Measurements from ENCODE around the gene KRT34. TPM values are rescaled to one million over a fixed set of nuclear protein-coding genes. Genes with fewer than 3 reads are reported as not detected.

KRT34 gene
- polyA plus RNA-seq, 1 donor from 2014 or later: not detected

GRCh38 chr17:41332239-41332638, 49.9 kb downstream of the KRT34 start:
- H3K9me3 ChIP-seq (ENCODE audit: low read length): no peaks in the 10 kb centered on the region
- H3K27ac ChIP-seq (ENCODE audit: low read length): no peak overlapping the region
- H3K9ac ChIP-seq (ENCODE audit: low read length): no peak overlapping the region
- H4K20me1 ChIP-seq (ENCODE audit: insufficient read depth): no peaks in the 10 kb centered on the region
- no peaks in the 10 kb centered on the region for H3K36me3 ChIP-seq (ENCODE audit: insufficient read depth, low read length)
- H3K4me2 ChIP-seq (ENCODE audit: low read length): no peak overlapping the region
- no peak overlapping the region for H2AFZ ChIP-seq (ENCODE audit: low read depth, low read length)
- H3K27me3 ChIP-seq (ENCODE audit: insufficient read depth, low read depth, low read length): no peaks in the 10 kb centered on the region
- H3K79me2 ChIP-seq (replicated peaks; ENCODE audit: insufficient read depth, low read length): no peaks in the 10 kb centered on the region
- TF ChIP-seq REST (IDR thresholded peaks at IDR 0.05; ENCODE audit: borderline replicate concordance) (no peak), EP300 (conservative IDR thresholded peaks at IDR 0.05; ENCODE audit: poor library complexity, severe bottlenecking) (no peak), POLR2AphosphoS5 (IDR thresholded peaks at IDR 0.05) (no peak), CTCF (IDR thresholded peaks at IDR 0.05; ENCODE audit: poor library complexity, severe bottlenecking) (no peak), TAF1 (IDR thresholded peaks at IDR 0.05; ENCODE audit: low read depth) (no peak), SMC3 (conservative IDR thresholded peaks at IDR 0.05; ENCODE audit: poor library complexity) (no peak), MXI1 (conservative IDR thresholded peaks at IDR 0.05; ENCODE audit: poor library complexity, severe bottlenecking) (no peak), RAD21 (conservative IDR thresholded peaks at IDR 0.05) (no peak), EZH2 (IDR thresholded peaks at IDR 0.05; ENCODE audit: borderline replicate concordance, insufficient read depth, low read length, poor library complexity, severe bottlenecking) (no peak)
- no peak overlapping the region for H3K4me3 ChIP-seq (ENCODE audit: low read length)
- H3F3A ChIP-seq (ENCODE audit: insufficient read depth, low read length, poor library complexity, severe bottlenecking): no peaks in the 10 kb centered on the region
- no peaks in the 10 kb centered on the region for H3K9me2 ChIP-seq (ENCODE audit: insufficient read depth, low read length)

GRCh38 chr17:41331606-41332005, 50.5 kb downstream of the KRT34 start:
- H3K79me2 ChIP-seq (replicated peaks; ENCODE audit: insufficient read depth, low read length): no peaks in the 10 kb centered on the region
- H4K20me1 ChIP-seq (ENCODE audit: insufficient read depth): no peaks in the 10 kb centered on the region
- no peak overlapping the region for H3K4me3 ChIP-seq (ENCODE audit: low read length)
- no peak overlapping the region for H3K27ac ChIP-seq (ENCODE audit: low read length)
- H3K9me3 ChIP-seq (ENCODE audit: low read length): no peaks in the 10 kb centered on the region
- H3K4me2 ChIP-seq (ENCODE audit: low read length): no peak overlapping the region
- TF ChIP-seq EP300 (conservative IDR thresholded peaks at IDR 0.05; ENCODE audit: poor library complexity, severe bottlenecking) (no peak), RAD21 (conservative IDR thresholded peaks at IDR 0.05) (no peak), SMC3 (conservative IDR thresholded peaks at IDR 0.05; ENCODE audit: poor library complexity) (no peak), CTCF (IDR thresholded peaks at IDR 0.05; ENCODE audit: poor library complexity, severe bottlenecking) (no peak), TAF1 (IDR thresholded peaks at IDR 0.05; ENCODE audit: low read depth) (no peak), MXI1 (conservative IDR thresholded peaks at IDR 0.05; ENCODE audit: poor library complexity, severe bottlenecking) (no peak), EZH2 (IDR thresholded peaks at IDR 0.05; ENCODE audit: borderline replicate concordance, insufficient read depth, low read length, poor library complexity, severe bottlenecking) (no peak), REST (IDR thresholded peaks at IDR 0.05; ENCODE audit: borderline replicate concordance) (no peak), POLR2AphosphoS5 (IDR thresholded peaks at IDR 0.05) (no peak)
- no peaks in the 10 kb centered on the region for H3K27me3 ChIP-seq (ENCODE audit: insufficient read depth, low read depth, low read length)
- no peaks in the 10 kb centered on the region for H3F3A ChIP-seq (ENCODE audit: insufficient read depth, low read length, poor library complexity, severe bottlenecking)
- H3K9me2 ChIP-seq (ENCODE audit: insufficient read depth, low read length): no peaks in the 10 kb centered on the region
- H2AFZ ChIP-seq (ENCODE audit: low read depth, low read length): no peak overlapping the region
- no peak overlapping the region for H3K9ac ChIP-seq (ENCODE audit: low read length)
- H3K36me3 ChIP-seq (ENCODE audit: insufficient read depth, low read length): no peaks in the 10 kb centered on the region
